ENCODE results near the gene CSNK1G2. TPM values are rescaled to one million over a fixed set of nuclear protein-coding genes. Genes with fewer than 3 reads are reported as not detected.

CSNK1G2 gene
- total RNA-seq, 1 experiment from 2014 or later: 59.2 TPM

- BruUV-seq (replicated peaks): no TSS peak
- peaks cover 31% of the 10 kb centered on the region for H3K36me3 Mint-ChIP-seq (ENCODE audit: insufficient read depth, unreplicated experiment)
- CTCF ChIA-PET: no interaction called here
- no peak for DNase-seq
- intact Hi-C loops (cut with micrococcal nuclease; ENCODE audit: unreplicated experiment): no loop called here
- peak overlapping the region; percentile 50 for H3K27ac Mint-ChIP-seq (ENCODE audit: unreplicated experiment)
- H3K27me3 Mint-ChIP-seq (ENCODE audit: unreplicated experiment): no peaks in the 10 kb centered on the region
- no peaks in the 10 kb centered on the region for H3K9me3 Mint-ChIP-seq (ENCODE audit: low read depth, unreplicated experiment)
- H3K4me3 Mint-ChIP-seq (ENCODE audit: low read depth, unreplicated experiment): peak overlapping the region; percentile 70
- peaks cover 4% of the 10 kb centered on the region for H3K4me1 Mint-ChIP-seq (ENCODE audit: low read depth, unreplicated experiment)
- TF ChIP-seq, protein P1, sequence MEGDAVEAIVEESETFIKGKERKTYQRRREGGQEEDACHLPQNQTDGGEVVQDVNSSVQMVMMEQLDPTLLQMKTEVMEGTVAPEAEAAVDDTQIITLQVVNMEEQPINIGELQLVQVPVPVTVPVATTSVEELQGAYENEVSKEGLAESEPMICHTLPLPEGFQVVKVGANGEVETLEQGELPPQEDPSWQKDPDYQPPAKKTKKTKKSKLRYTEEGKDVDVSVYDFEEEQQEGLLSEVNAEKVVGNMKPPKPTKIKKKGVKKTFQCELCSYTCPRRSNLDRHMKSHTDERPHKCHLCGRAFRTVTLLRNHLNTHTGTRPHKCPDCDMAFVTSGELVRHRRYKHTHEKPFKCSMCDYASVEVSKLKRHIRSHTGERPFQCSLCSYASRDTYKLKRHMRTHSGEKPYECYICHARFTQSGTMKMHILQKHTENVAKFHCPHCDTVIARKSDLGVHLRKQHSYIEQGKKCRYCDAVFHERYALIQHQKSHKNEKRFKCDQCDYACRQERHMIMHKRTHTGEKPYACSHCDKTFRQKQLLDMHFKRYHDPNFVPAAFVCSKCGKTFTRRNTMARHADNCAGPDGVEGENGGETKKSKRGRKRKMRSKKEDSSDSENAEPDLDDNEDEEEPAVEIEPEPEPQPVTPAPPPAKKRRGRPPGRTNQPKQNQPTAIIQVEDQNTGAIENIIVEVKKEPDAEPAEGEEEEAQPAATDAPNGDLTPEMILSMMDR (IDR thresholded peaks at IDR 0.05; ENCODE audit: unreplicated experiment): no peak
These were observed 74.0 kb downstream of the CSNK1G2 start for GRCh38 chr19:2014731-2015607.

GRCh38 chr19:2015608-2015950 lies 74.6 kb downstream of the CSNK1G2 start, which contains the start of gene BTBD2:
Gene BTBD2, minus strand, starts transcription at chr19:2015714. Its CDS starts 11 bp downstream, at chr19:2015703.
- TF ChIP-seq, protein P1 (IDR thresholded peaks at IDR 0.05; ENCODE audit: unreplicated experiment): no peak
- CTCF ChIA-PET: no interaction called here
- H3K4me3 Mint-ChIP-seq (ENCODE audit: low read depth, unreplicated experiment): peak within 1 kb of the TSS; percentile 70
- intact Hi-C loops (cut with micrococcal nuclease; ENCODE audit: unreplicated experiment): no loop called here
- no peaks in the 10 kb centered on the region for H3K9me3 Mint-ChIP-seq (ENCODE audit: low read depth, unreplicated experiment)
- BruUV-seq (replicated peaks): no TSS peak
- H3K27ac Mint-ChIP-seq (ENCODE audit: unreplicated experiment): peak within 1 kb of the TSS; percentile 50
- peak; percentile 33 for DNase-seq
- no peaks in the 10 kb centered on the region for H3K27me3 Mint-ChIP-seq (ENCODE audit: unreplicated experiment)
- H3K36me3 Mint-ChIP-seq (ENCODE audit: insufficient read depth, unreplicated experiment): peaks cover 31% of the 10 kb centered on the region
- peaks cover 7% of the 10 kb centered on the region for H3K4me1 Mint-ChIP-seq (ENCODE audit: low read depth, unreplicated experiment)

DNA sequence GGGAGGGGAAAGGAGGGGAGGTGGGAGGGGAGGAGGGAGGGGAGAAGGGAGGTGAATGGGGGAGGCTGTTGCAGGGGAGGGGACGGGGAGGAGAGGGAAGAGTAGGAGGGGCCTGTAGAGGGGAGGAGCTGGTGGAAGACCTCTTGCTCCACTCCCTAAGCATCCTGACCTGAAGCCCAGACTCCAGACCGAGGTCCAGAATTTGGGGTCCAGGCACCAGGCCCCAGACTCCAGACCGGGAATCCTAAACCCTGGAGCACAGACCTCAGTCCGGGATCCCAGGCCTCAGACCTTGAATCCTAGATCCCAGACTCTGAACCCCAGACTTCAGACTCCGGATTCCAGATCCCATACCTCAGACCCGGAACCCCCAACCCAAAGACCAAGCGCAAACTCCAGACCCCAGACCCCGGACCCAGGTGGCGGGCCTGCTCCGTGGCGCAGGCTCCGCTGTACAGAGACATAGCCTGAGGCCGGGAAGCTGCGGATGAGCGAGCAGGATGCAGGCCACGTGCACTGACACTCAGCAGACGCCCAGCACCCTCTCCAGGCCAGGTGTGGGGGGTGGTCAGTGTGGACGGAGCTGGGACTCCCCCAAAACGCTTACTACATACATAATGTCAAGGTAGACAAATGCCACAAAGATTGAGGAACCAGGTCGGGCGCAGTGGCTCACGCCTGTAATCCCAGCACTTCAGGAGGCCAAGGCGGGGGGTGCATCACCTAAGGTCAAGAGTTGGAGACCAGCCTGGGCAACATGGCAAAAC lies 75.3 kb downstream of the CSNK1G2 start:
- Mint-ChIP-seq H3K27ac (ENCODE audit: unreplicated experiment) (no peak overlapping the region), H3K4me3 (ENCODE audit: low read depth, unreplicated experiment) (peak overlapping the region; percentile 28), H3K27me3 (ENCODE audit: unreplicated experiment) (no peaks in the 10 kb centered on the region), H3K9me3 (ENCODE audit: low read depth, unreplicated experiment) (no peaks in the 10 kb centered on the region), H3K4me1 (ENCODE audit: low read depth, unreplicated experiment) (peaks cover 7% of the 10 kb centered on the region), H3K36me3 (ENCODE audit: insufficient read depth, unreplicated experiment) (peaks cover 28% of the 10 kb centered on the region)
- CTCF ChIA-PET: no interaction called here
- TF ChIP-seq, protein P1 (IDR thresholded peaks at IDR 0.05; ENCODE audit: unreplicated experiment): no peak
- BruUV-seq (replicated peaks): no TSS peak
- intact Hi-C loops (cut with micrococcal nuclease; ENCODE audit: unreplicated experiment): no loop called here
- peak; percentile 60 for DNase-seq

DNA sequence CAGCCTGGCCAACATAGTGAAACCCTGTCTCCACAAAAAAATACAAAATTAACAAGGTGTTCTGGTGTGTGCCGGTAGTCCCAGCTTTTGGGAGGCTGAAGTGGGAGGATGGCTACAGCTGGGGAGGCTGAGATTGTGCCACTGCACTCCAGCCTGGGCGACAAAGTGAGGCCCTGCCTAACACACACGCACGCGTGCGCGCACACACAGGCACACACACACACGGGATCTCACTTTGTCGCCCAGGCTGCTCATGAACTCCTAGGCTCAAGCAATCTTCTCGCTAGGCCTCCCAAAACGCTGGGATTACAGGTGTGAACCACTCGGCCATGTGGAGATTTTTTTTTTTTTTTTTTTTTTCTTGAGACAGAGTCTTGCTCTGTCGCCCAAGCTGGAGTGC lies 77.8 kb downstream of the CSNK1G2 start:
- no TSS peak for BruUV-seq (replicated peaks)
- peaks cover 7% of the 10 kb centered on the region for H3K4me1 Mint-ChIP-seq (ENCODE audit: low read depth, unreplicated experiment)
- TF ChIP-seq, protein P1 (IDR thresholded peaks at IDR 0.05; ENCODE audit: unreplicated experiment): no peak
- no peak for DNase-seq
- H3K27me3 Mint-ChIP-seq (ENCODE audit: unreplicated experiment): no peaks in the 10 kb centered on the region
- H3K36me3 Mint-ChIP-seq (ENCODE audit: insufficient read depth, unreplicated experiment): peaks cover 18% of the 10 kb centered on the region
- intact Hi-C loops (cut with micrococcal nuclease; ENCODE audit: unreplicated experiment): loop anchor here (1.0 kb wide), 1 partner anchor 51 kb away; no protein-coding TSS in a partner anchor
- CTCF ChIA-PET: interaction anchor here (0.7 kb wide), 1 partner anchor 212 kb away, joined by 4 read pairs; no protein-coding TSS in a partner anchor
- H3K27ac Mint-ChIP-seq (ENCODE audit: unreplicated experiment): no peak overlapping the region
- H3K9me3 Mint-ChIP-seq (ENCODE audit: low read depth, unreplicated experiment): no peaks in the 10 kb centered on the region
- no peak overlapping the region for H3K4me3 Mint-ChIP-seq (ENCODE audit: low read depth, unreplicated experiment)
